HG03175 (cell line): ENCODE results near the gene A4GALT.

Experiments
- ATAC-seq: cut with Tn5 transposase; IDR thresholded peaks from one replicate; pipeline ENCODE4 v1.9.1; 2021; ENCODE audit warnings: mild to moderate bottlenecking, moderate library complexity; ENCODE audit not compliant: unreplicated experiment

Gene A4GALT

DNA sequence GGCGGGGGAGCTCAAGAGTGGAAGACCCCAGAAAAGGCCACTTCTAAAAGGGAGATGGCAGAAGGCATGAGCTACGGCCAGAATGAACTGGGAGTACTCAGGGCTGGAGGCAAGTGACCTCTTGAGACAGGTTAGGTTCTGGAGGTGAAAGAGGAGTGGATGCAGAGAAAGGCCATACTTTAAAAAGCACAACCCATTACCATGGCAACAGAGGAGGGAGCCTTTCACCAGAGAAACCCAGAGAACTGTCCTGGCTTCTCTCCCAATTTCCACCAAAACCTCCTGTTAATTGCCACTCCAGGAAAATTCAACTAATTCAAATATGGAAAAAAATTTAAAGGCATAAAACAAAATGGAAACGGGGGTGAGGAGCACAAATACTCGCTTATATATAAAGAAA is 15.8 kb downstream of the A4GALT start:
- ATAC-seq, result no peak

DNA sequence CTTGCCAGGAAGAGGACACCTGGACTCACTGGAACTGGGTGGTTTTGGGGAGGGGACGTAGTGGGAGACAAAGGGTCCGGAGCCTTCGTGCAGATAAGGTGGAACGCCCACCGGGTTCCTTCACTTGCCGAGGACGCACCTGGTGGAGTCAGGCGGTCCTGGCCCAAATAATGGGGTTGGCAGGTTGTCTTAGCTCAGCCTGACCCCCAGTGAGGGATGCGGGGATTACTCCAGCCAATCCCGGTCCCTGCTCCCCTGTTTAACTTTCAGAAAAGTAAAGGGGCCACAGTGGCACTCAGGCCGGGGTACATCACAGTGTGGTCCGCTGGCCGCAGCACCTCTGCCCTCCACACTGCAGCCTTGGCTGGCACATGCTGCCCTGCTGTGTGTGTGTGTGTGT is 18.0 kb downstream of the A4GALT start:
- no peak for ATAC-seq

- no peak for ATAC-seq
Measured at GRCh38 chr22:42701694-42702093, 19.0 kb downstream of the A4GALT start.

- ATAC-seq, result no peak
Measured at GRCh38 chr22:42700901-42701300, 19.8 kb downstream of the A4GALT start.

GRCh38 chr22:42700355-42700754 is 20.3 kb downstream of the A4GALT start:
- ATAC-seq, result no peak

DNA sequence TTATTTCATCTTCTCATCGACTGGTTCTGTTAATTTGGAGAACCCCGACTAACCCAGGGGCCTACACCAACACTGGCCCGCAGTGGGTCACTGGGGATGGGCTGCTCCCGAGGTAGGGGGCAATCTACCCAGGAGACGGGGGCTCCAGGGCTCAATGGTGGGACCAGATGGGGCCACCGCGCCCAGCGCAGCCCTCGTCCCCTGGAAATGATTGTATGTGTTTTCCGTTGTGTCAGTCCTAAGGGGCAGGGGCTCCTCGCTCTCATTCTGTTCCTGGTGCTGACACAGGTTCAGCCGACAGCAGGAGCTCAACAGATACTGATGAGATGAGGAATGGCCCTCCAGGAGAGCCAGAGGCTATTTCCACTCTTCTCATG is 20.7 kb downstream of the A4GALT start:
- ATAC-seq, result no peak

DNA sequence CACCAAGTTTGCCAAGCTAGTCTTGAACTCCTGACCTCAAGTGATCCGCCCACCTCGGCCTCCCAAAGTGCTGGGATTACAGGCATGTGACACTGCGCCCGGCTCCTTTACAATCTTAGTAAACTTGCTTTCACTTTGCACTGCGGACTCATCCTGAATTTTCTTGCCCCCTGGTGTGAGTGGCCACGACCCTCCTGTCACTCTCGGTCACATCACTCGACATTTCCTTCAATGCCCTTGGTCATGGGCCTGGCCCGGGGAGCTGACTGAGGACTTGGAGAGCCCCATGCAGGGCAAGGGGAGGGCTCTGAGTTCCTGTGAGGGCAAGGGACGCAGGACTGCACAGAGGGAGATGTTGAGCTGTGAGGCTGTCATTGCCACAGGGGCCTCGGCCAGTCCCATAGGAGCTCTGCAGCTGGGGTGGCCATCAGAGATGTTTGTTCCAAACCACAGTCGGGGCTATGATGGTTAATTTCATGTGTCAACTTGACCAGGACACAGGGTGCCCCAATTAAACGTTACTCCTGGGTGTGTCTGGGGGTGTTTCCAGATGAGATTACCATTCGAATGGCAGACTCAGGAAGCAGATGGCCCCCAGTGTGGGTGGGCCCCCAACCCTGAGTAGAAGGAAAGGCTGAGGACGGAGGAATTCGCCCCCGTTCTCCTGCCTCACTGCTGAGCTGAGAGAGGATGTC is 21.2 kb downstream of the A4GALT start:
- no peak for ATAC-seq

DNA sequence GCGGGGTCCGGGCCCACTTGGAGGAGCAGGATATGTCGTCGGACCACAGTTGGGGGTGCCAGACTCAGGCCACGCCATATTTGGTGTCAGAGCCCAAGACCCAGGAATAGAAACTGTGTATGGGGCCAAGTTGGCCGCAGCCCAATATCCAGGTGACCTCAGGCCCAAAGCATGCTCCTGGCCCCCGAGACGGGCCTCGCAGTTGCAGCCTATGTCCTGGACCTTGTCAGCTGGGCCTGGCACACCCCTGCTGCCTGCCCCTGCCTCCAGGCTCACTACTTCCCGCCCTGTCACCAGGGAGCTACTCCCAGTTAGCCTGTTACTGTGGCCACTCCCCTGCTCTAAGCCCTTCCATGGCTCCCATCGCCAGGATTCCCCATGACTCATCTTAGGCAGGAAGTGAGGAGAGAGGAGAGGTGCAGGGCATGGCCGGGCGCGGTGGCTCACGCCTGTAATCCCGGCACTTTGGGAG is 23.1 kb downstream of the A4GALT start:
- no peak for ATAC-seq

DNA sequence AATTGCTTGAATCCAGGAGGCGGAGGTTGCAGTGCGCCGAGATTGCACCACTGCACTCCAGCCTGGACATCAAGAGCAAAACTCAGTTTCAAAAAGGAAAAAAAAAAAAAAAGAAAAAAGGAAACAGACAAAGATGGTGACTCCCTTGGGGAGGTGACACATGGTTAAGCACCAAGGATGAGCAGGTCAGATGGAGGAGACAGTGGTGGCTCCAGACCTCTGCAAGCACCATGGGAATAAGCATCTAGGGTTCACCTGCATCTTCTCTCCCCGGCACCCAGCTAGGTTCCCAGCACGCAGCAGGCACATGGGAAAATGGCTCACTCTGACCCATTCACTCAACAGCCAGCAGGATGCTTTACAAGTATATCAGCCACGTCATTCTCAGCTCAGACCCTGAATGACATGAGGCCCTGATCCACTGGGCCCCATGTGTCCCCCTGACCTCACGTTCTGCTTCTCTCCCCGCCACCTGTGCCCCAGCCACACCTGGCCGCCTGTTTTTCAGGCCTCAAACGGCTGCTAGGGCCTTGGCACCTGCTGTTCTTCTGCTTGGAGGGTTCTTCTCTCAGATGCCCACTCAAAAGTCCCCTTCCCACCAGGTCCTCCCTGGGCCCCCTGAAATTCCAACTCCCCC is 24.2 kb downstream of the A4GALT start:
- ATAC-seq, result no peak

DNA sequence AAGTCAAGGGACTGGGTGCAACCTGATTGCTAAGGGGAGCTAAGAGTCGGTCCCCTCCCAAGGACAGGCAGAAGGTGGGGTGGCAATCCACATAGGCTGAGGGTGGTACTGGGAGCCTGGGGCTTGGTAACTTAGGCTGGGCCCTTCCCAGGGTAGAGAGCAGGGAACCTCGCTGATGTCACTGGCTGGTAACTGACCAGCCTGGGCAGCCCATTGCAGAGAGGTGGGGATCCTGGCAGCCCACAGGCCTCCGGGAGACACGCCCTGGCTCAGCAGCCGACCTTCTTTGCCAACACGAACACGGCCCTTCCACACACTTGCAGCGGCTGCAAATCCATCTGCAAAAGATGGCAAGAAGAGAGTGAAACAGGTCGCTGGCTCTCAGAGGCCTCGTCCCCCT is 25.4 kb downstream of the A4GALT start:
- no peak for ATAC-seq

GRCh38 chr22:42693763-42694683 is 26.6 kb downstream of the A4GALT start:
- no peak for ATAC-seq

DNA sequence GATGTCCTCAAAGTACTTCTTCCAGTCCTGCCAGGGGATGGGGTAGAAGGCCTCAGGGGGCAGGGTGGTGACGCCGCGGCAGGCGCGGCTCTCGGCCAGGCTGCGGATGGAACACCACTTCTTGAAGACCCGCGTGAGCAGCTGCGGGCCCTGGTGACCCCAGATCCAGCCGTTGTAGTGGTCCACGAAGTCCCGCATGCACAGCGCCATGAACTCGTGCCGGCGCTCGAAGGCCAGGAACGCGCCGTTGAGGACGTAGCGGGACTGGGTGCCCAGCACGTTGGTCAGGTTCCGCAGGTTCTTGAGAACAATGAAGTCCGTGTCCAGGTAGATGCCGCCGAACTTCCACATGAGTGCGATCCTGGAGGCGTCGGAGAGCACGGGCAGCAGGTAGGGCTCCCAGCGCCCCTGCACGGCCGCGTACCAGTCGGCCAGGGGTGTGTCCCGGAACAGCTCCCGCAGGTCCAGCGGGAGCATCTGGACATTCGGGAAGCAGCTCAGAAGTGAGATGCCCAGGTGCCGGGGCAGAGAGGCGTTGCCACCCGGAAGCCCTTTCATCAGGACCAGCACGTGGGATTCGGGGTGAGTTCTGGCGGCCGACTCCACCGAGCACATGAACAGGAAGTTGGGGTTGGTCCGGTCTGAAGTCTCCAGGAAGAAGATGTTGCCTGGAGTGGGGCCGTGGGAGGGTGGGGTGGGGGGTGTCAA is 27.5 kb downstream of the A4GALT start:
- ATAC-seq, result no peak

GRCh38 chr22:42692239-42693054 is 28.2 kb downstream of the A4GALT start:
- no peak for ATAC-seq

DNA sequence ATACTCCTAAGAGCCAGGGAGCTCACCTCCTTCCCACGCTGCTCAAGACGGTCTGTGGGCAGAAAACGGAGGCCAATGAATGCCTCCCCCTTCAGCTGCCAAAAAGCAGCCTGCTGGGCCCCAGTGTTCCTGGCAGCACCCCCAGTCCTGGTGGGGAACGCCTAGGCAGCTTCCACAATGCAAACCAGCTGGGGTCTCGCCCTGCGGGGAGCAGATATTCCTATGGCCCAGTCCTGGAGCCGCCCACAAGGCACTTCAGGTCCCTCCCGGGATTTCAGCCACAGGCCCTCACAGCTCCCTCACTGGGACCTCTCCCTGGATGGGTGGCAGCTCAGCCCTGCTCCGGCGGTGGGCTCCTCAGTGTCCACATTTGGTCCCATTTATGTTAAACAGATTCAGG is 29.2 kb downstream of the A4GALT start:
- no peak for ATAC-seq

DNA sequence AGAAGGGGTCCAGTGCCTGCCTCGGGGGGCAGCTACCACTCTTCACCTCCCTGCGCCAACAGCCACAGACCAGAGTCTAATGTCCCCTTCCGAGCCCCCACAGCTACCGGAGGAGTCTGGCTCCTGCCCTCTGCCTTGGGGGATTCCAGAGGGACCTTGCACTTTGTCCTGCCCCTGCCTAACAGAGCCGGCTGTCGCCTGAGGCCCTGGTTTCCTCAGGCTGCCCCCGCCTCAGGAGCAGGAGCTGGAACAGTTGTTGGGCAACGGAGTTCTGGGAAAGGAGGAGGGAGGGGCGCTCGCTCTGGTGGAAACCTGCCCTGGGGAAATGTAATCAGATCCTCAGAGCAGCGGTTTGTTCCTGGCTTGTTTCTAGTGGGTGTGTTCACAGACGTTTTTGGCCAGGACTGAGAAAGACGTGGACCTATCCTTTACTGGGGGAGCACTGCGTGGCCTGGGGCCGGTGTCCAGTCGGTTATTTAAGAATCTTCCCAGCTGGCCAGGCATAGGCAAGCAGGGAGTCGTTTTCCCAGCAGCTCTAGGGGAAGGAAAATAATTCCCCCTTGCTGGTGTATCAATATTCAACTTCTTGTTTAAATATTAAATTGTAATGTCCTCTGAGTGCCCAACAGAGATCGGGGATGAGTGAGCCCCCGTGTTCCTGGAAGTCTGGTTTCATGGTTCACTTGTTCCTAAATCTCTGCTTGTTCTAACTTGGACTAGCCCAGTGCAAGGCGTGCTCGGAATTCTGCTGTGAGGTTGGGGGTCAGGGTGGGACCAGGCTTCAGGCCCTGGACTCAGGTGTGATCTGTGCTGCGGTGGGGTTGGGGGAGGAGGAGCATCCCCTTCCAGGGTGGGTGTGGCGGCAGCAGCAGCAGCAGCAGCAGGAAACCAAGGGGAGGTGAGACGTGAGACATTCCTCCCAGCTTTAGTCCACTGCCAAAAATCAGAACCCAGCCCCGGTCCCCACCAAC is 32.1 kb downstream of the A4GALT start:
- ATAC-seq, result no peak

GRCh38 chr22:42686756-42687491 is 33.7 kb downstream of the A4GALT start:
- no peak for ATAC-seq

DNA sequence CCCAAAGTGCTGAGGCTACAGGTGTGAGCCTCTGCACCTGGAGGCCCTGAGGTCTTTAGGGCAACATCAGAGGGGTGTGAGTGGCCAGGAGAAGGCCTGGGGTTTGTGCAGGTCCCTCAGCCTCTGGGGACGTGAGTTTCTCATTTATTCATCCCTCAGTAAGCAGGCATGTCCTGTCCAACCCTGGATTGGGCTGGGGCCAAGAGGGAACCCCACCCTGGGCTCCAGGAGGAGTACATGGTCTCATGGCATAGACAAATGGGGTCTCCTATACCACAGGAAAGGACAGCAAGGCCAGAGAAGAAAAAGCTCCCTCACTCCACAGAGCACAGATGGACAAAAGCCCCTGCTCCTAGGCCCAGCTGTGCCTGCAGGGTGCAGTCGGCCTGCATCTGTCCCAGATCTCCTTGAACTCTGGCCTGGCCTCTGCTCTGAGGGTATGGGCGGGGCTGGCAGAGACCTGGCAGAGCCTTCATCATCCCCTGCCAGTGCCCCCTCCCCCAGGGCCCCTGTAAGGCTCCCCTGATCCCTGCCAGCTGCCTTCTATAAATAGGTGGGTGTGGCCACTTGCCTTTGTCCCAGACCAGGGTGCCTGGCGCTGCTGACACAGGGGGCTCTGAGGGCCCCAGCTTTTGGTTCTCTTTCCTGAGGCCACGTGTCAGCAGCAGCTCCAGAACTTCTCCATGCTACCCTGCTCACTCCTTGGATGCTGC is 34.6 kb downstream of the A4GALT start:
- ATAC-seq, result no peak
